GM04504 (cell line): Measurements from ENCODE around the gene KLF14.
"Not testable (repeated sequence)": the region's sequence is repeated elsewhere in the genome, so short reads cannot be mapped to it uniquely, and the experiment has no call there.

Source experiments
- DNase-seq: peaks from one replicate; pipeline ENCODE4 v3.0.0-alpha.2; 2012; ENCODE audit warnings: low read depth

The KLF14 gene

DNA sequence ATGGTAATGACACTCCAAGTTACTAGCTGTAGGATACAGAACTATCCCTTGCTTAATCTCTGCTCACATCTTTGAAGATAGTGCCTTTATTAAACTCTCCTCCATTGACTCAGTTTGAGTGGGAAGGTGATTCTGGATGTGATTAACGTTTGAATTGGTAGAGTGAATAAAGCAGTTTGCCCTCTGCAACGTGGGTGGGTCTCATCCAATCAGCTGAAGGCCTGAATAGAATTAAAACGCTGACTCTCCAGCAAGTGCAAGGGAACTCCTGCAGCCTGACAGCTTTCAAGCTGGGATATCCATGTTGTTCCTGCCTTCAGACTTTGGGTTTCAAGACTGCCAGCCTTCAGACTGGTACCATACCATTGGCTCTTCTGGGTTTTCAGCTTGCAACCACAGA, 21.6 kb downstream of the KLF14 start:
- no peak for DNase-seq

DNA sequence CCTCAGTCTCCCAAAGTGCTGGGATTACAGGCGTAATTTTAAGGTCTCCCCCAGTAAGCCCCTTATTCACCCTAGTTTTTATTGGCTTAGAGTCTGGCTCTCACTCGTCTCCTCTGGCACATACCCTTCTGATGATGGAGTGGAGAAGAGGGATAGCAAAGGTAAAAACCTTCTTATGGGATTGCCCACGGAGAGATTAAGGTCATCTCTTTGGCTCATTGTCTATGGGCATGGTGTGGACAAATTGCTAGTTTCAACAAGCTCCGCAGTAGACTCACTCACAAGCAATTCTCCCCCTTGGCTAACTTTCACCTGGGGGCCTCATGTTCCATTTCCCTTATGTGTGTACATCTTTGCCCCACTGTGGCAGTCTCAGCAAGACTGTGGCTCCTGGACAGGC, 25.2 kb downstream of the KLF14 start:
- no peak for DNase-seq

GRCh38 chr7:130708001-130708400, 26.0 kb downstream of the KLF14 start:
- no peak for DNase-seq

DNA sequence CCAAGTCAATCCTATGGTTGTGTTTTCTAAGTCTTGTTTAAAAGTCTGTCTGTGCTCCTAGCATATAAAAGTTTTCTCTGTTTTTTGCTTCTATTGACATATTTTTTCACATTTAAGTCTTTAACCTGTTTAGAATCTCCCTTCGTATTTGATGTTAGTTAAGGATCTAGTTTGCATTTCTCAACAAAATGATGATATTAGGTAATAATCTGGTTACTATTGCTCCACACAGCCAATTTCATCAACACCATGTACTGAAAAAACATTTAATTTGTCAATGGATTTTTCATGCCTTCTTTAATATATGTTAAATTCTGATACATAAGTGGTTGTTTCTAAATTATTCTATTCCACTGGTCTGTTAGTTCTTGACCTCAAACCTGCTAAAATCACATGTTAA, 30.2 kb downstream of the KLF14 start:
- no peak for DNase-seq

DNA sequence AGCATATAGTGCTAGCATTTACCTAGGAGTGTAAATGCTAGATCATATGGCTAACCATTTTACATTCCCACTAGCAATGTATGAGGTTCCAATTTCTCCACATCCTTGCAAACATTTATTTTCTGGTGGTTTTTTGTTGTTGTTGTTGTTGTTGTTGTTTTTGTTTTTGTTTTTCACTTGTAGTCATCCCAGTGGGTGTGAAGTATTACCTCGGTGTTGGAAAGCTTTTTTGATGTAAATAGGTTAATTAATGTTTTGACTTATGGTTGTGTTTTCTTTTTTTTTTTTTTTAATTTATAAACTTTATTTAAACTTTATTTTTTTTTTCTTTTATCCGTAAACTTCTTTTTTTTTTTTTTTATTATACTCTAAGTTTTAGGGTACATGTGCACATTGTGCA, 32.4 kb downstream of the KLF14 start:
- DNase-seq: no peak

GRCh38 chr7:130700760-130701159, 33.2 kb downstream of the KLF14 start:
- DNase-seq: no peak

- DNase-seq: no peak
Measured at GRCh38 chr7:130699686-130700085, 34.3 kb downstream of the KLF14 start.

DNA sequence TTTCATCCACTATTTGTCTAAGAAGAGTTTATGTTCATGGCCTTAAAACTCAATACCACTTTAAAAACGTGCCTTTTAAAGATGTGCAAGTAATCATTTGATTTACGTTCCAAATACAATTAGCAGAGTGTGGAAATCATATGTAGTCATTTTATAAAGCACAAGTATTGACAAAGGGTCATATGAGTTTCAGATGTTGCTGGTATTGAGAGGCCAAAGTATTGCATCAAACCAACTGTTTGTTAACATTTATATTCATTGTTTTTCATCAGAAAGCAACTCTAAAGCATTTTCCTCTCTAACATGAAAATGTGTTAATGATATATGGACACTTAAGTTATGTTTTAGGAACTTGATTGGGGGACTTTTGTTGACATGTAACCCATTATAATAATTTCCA, 36.2 kb downstream of the KLF14 start:
- no peak for DNase-seq

GRCh38 chr7:130695840-130696239, 38.2 kb downstream of the KLF14 start:
- DNase-seq: no peak

DNA sequence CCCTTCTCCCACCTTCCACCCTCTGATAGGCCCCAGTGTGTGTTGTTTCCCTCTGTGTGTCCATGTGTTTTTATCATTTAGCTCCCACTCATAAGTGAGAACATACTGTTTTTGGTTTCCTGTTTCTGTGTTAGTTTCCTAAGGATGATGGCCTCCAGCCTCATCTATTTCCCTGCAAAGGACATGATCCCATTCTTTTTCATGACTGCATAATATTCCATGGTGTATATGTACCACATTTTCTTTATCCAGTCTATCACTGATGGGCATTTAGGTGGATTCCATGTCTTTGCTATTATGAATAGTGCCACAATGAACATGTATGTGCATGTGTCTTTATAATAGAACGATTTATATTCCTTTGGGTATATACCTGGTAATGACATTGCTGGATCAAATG, 41.6 kb downstream of the KLF14 start:
- not testable (repeated sequence) for DNase-seq

GRCh38 chr7:130689683-130690082, 44.3 kb downstream of the KLF14 start:
- DNase-seq: no peak

- no peak for DNase-seq
Measured at GRCh38 chr7:130683026-130683425, 51.0 kb downstream of the KLF14 start.
